GM23338 (cell line): ENCODE data around the gene ZSWIM1. TPM values are rescaled to one million over a fixed set of nuclear protein-coding genes. Genes with fewer than 3 reads are reported as not detected.

ENCODE experiments used
- ATAC-seq: fragments of 200-7000 bp; cut with Tn5 transposase; 3 replicates; pipeline ENCODE4 v1.9.1; 2020
- DNase-seq: peaks from one replicate; pipeline ENCODE4 v3.0.0-alpha.2; 2015; ENCODE audit warnings: low spot score
- H2AFZ ChIP-seq: fragments of 200-600 bp; sonication (generic); 2 replicates; pipeline ENCODE4 v1.8.0; 2016; ENCODE audit warnings: antibody characterized with exemption, mild to moderate bottlenecking, moderate library complexity
- H3F3A ChIP-seq: fragments of 200-600 bp; sonication (generic); replicated peaks from 2 replicates; pipeline ENCODE4 v1.8.0; 2017; ENCODE audit warnings: antibody characterized with exemption, mixed run types, low read depth
- H3K27ac ChIP-seq: fragments of 200-600 bp; sonication (generic); 2 replicates; pipeline ENCODE4 v1.6.1; 2016; ENCODE audit warnings: low read depth
- H3K27me3 ChIP-seq: fragments of 200-600 bp; sonication (generic); 2 replicates; pipeline ENCODE4 v1.8.0; 2016; ENCODE audit warnings: mild to moderate bottlenecking, mixed run types, moderate library complexity; ENCODE audit not compliant: insufficient read depth
- H3K36me3 ChIP-seq: fragments of 200-600 bp; sonication (generic); 2 replicates; pipeline ENCODE4 v1.8.0; 2016; ENCODE audit warnings: mild to moderate bottlenecking; ENCODE audit not compliant: insufficient read depth
- H3K4me1 ChIP-seq: fragments of 200-600 bp; sonication (generic); 2 replicates; pipeline ENCODE4 v1.8.0; 2016; ENCODE audit warnings: mild to moderate bottlenecking, moderate library complexity; ENCODE audit not compliant: insufficient read depth
- H3K4me2 ChIP-seq: fragments of 200-600 bp; sonication (generic); 2 replicates; pipeline ENCODE4 v1.7.1; 2017; ENCODE audit warnings: mixed run types
- H3K4me3 ChIP-seq: fragments of 200-600 bp; sonication (generic); 2 replicates; pipeline ENCODE4 v1.6.1; 2016; ENCODE audit warnings: mixed run types
- H3K79me2 ChIP-seq: fragments of 200-600 bp; sonication (generic); replicated peaks from 2 replicates; pipeline ENCODE4 v1.8.0; 2017; ENCODE audit warnings: mild to moderate bottlenecking; ENCODE audit not compliant: insufficient read depth
- H3K9me2 ChIP-seq: fragments of 200-600 bp; sonication (generic); 2 replicates; pipeline ENCODE4 v1.8.0; 2017; ENCODE audit not compliant: insufficient read depth
- H4K20me1 ChIP-seq: fragments of 200-600 bp; sonication (generic); replicated peaks from 2 replicates; pipeline ENCODE4 v1.8.0; 2017; ENCODE audit warnings: mild to moderate bottlenecking; ENCODE audit not compliant: insufficient read depth
- H3K27ac Mint-ChIP-seq: 2 replicates; pipeline ENCODE4 v1.8.0; 2020; ENCODE audit warnings: inconsistent platforms, mild to moderate bottlenecking, moderate library complexity, mixed read lengths
- H3K27me3 Mint-ChIP-seq: 3 replicates; pipeline ENCODE4 v1.8.0; 2022; ENCODE audit warnings: low read depth, mild to moderate bottlenecking, moderate library complexity, mixed read lengths, inconsistent platforms; ENCODE audit not compliant: insufficient read depth, poor library complexity
- H3K36me3 Mint-ChIP-seq: 3 replicates; pipeline ENCODE4 v1.8.0; 2021; ENCODE audit warnings: low read depth, mild to moderate bottlenecking, inconsistent platforms, moderate library complexity, mixed read lengths
- H3K4me1 Mint-ChIP-seq: 3 replicates; pipeline ENCODE4 v1.8.0; 2020; ENCODE audit warnings: mild to moderate bottlenecking, inconsistent platforms, mixed read lengths
- H3K4me3 Mint-ChIP-seq: 3 replicates; pipeline ENCODE4 v1.8.0; 2021; ENCODE audit warnings: moderate library complexity, mild to moderate bottlenecking, inconsistent platforms, mixed read lengths
- H3K9me3 Mint-ChIP-seq: 3 replicates; pipeline ENCODE4 v1.8.0; 2020; ENCODE audit warnings: moderate library complexity, mild to moderate bottlenecking, inconsistent platforms, mixed read lengths
- CREB1 ChIP-seq: fragments of 250-450 bp; sonication (Bioruptor Pico); IDR thresholded peaks from 2 replicates; pipeline ENCODE4 v1.5.0; 2020; ENCODE audit warnings: low read depth, mild to moderate bottlenecking, moderate library complexity
- CTCF ChIP-seq, 2 experiments: fragments of 200-600 bp in 1 of 2; sonication (generic) in 1 of 2; conservative IDR thresholded peaks; 2 replicates each; pipeline versions ENCODE4 v1.5.1 to v1.6.1; 2016 to 2017; ENCODE audit warnings: antibody characterized with exemption in 2 of 2, low read depth in 2 of 2, mild to moderate bottlenecking in 2 of 2, moderate library complexity in 1 of 2
- ETS1 ChIP-seq: IDR thresholded peaks from 2 replicates; pipeline ENCODE4 v1.6.1; 2016; ENCODE audit warnings: antibody characterized with exemption
- EZH2 ChIP-seq: fragments of 200-600 bp; sonication (generic); IDR thresholded peaks from one replicate; pipeline ENCODE4 v1.8.0; 2017; ENCODE audit warnings: antibody characterized with exemption, mild to moderate bottlenecking, low read depth; ENCODE audit not compliant: unreplicated experiment
- EZH2phosphoT487 ChIP-seq: fragments of 200-600 bp; sonication (generic); IDR thresholded peaks from one replicate; pipeline ENCODE4 v1.8.1; 2018; ENCODE audit warnings: antibody characterized with exemption; ENCODE audit not compliant: unreplicated experiment
- JUNB ChIP-seq: IDR thresholded peaks from one replicate; pipeline ENCODE4 v1.6.1; 2016; ENCODE audit warnings: antibody characterized with exemption; ENCODE audit not compliant: unreplicated experiment
- NANOG ChIP-seq: IDR thresholded peaks from 2 replicates; pipeline ENCODE4 v1.6.1; 2016; ENCODE audit warnings: antibody characterized with exemption, borderline replicate concordance
- POLR2AphosphoS5 ChIP-seq: IDR thresholded peaks from 2 replicates; pipeline ENCODE4 v1.6.1; 2016; ENCODE audit warnings: antibody characterized with exemption, low read depth
- REST ChIP-seq: IDR thresholded peaks from one replicate; pipeline ENCODE4 v1.6.1; 2018; ENCODE audit warnings: antibody characterized with exemption; ENCODE audit not compliant: unreplicated experiment
- STAT1 ChIP-seq: IDR thresholded peaks from one replicate; pipeline ENCODE4 v1.6.1; 2016; ENCODE audit warnings: antibody characterized with exemption; ENCODE audit not compliant: unreplicated experiment
- ZNF114 ChIP-seq: fragments of 250-450 bp; sonication (Bioruptor Pico); IDR thresholded peaks from 2 replicates; pipeline ENCODE4 v1.5.0; 2020; ENCODE audit warnings: mild to moderate bottlenecking, moderate library complexity
- ZNF331 ChIP-seq: fragments of 250-450 bp; sonication (Bioruptor Pico); IDR thresholded peaks from 2 replicates; pipeline ENCODE4 v1.5.0; 2020; ENCODE audit warnings: low read depth, mild to moderate bottlenecking, moderate library complexity
- ZNF462 ChIP-seq: fragments of 250-450 bp; sonication (Bioruptor Pico); IDR thresholded peaks from 2 replicates; pipeline ENCODE4 v1.5.0; 2020; ENCODE audit warnings: mild to moderate bottlenecking, moderate library complexity
- polyA plus RNA-seq: library from polyadenylated mRNA; unstranded; fragments of >200 nt; fragmentation: Nextera tagmentation; extraction: Ambion mirVana; gene quantifications from 2 replicates; pipeline ENCODE4 v1.2.1, GENCODE V29; 2016
- total RNA-seq: library from RNA; depleted of rRNA; stranded (reverse); fragments of >200 nt; shearing (Covaris generic); gene quantifications from 2 replicates; pipeline ENCODE4 v1.2.3, GENCODE V29; 2014

ZSWIM1 gene
- total and polyA plus RNA-seq, 2 experiments from 2014 or later, result 11.5 to 16.2 TPM

GRCh38 chr20:45894797-45895196 lies 13.8 kb downstream of the ZSWIM1 start:
- H3F3A ChIP-seq, result 0 out of 2 replicates have a peak, but pooled peaks cover 6% of the 10 kb centered on the region
- 0 out of 2 replicates have a peak, but pooled peaks cover under 1% of the 10 kb centered on the region for H3K79me2 ChIP-seq
- ATAC-seq (no peak), DNase-seq (no peak)
- H3K27ac Mint-ChIP-seq, result no peak overlapping the region
- peaks cover 25% of the 10 kb centered on the region for H3K27me3 Mint-ChIP-seq
- H3K4me3 Mint-ChIP-seq, result no peak overlapping the region
- no peak overlapping the region for H3K4me3 ChIP-seq
- H2AFZ ChIP-seq, result no peak overlapping the region
- peaks cover 3% of the 10 kb centered on the region; the same call in 1 of the 3 replicates for H3K9me3 Mint-ChIP-seq
- H3K9me2 ChIP-seq, result no peaks in the 10 kb centered on the region
- peaks cover 45% of the 10 kb centered on the region for H3K36me3 Mint-ChIP-seq
- TF ChIP-seq EZH2, result no peak
- no peak for TF ChIP-seq JUNB
- no peak for TF ChIP-seq ZNF114 (CRISPR knock-in tag)
- no peak for TF ChIP-seq CREB1 (CRISPR knock-in tag)
- TF ChIP-seq REST, result no peak
- no peak for TF ChIP-seq EZH2phosphoT487
- no peak for TF ChIP-seq ETS1
- TF ChIP-seq ZNF462 (CRISPR knock-in tag), result no peak
- TF ChIP-seq NANOG, result no peak
- TF ChIP-seq STAT1, result no peak
- no peak for TF ChIP-seq POLR2AphosphoS5
- TF ChIP-seq ZNF331 (CRISPR knock-in tag), result no peak
- TF ChIP-seq CTCF (conservative IDR thresholded peaks at IDR 0.05; ENCODE audit: low read depth in 2 of 2), result no peak
- no peak overlapping the region for H3K4me2 ChIP-seq
- H3K4me1 ChIP-seq, result no peaks in the 10 kb centered on the region; the same call in 1 of the 2 replicates
- no peaks in the 10 kb centered on the region for H3K36me3 ChIP-seq
- no peaks in the 10 kb centered on the region; the same call in 1 of the 2 replicates for H4K20me1 ChIP-seq
- no peaks in the 10 kb centered on the region for H3K27me3 ChIP-seq
- H3K27ac ChIP-seq, result no peak overlapping the region
- peaks cover 10% of the 10 kb centered on the region; the same call in 2 of the 3 replicates for H3K4me1 Mint-ChIP-seq
